Stimulated activated CD4-positive, alpha-beta T cell treated with anti-CD3 and anti-CD28 coated beads, Interleukin-2, amount 100 ng/mL, for 48 hours (primary cell): Measurements from ENCODE around the gene RMI2.

Experiments used
- DNase-seq, 2 donors: peaks; one replicate each; pipeline ENCODE4 v3.0.0-alpha.2; 2020

Gene RMI2

DNA sequence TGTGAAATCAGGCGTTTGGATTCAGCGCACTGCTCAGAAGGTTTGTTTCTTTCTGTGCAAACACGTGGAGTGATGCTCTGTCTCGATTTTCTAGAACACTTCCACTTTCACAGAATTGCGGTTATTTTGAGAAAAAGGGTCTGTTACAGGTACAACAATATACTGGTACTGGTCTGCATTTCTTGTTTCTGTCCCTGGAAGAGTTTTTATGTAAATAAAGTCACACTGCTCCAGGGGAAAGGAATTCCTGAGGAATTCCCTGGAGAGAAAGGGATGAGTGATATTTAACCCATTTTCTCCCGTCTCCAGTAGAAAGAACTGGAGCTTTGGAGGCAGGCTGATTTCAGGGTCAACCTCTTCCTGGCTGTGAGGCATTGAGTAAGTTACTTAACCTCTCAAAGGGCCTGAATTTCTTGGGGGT, 16.2 kb upstream of the RMI2 start:
- DNase-seq: no peak

DNA sequence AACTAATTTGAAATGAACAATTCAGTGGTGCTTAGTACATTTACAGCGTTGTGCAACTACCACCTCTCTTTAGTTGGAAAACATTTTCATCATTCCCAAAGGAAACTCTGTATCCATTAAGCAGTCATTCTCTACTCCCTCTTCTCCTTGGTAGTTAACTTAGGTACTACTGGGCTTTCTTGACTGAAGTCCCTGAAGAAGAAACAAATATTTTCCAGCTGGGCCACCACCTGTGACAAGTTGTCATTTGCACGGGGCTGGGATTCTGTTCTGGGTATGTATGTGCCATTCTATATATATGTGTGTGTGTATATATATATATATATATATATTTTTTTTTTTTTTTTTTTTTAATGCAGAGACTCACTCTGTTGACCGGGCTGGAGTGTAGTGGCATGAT, 15.4 kb upstream of the RMI2 start:
- no peak for DNase-seq

- no peak for DNase-seq
Measured at GRCh38 chr16:11330526-11331237, 14.6 kb upstream of the RMI2 start.

DNA sequence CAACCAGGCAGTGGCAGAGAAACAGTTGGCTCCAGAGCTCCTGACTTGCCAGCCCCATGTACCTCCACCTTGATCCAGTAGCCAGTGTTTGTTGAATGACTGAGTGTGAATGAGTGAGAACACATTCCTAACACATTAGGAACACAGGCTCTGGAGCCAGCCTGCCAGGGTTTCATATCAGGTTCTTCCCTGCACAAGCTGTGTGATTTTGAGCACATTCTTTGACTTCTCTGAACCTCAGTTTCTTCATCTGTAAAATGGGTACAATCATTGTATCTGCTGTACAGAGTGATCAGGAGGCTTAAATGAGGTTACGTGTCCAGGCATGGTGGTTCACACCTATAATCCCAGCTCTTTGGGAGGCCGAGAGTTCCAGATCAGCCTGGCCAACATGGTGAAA, 13.3 kb upstream of the RMI2 start:
- no peak for DNase-seq

- no peak for DNase-seq
Measured at GRCh38 chr16:11333010-11333409, 12.2 kb upstream of the RMI2 start.

DNA sequence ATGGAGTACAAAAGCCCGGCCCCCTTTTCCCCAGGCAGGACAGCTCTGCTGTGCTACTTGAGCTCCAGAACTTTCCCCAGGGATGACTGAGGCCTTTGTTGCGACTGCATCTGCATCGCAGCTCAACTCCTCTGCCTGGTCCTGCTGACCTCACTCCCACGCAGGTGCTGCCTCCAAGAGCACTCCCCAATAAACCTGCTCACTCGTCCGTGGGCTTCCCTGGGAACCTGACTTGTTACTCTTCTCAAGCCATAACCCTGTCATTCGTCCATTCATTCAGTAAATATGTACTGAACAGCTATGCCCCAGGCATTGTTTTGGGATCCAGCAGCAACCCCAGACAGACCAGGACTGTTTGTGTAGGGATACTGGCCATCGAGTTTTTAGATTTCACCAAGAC, 11.6 kb upstream of the RMI2 start:
- DNase-seq: no peak

DNA sequence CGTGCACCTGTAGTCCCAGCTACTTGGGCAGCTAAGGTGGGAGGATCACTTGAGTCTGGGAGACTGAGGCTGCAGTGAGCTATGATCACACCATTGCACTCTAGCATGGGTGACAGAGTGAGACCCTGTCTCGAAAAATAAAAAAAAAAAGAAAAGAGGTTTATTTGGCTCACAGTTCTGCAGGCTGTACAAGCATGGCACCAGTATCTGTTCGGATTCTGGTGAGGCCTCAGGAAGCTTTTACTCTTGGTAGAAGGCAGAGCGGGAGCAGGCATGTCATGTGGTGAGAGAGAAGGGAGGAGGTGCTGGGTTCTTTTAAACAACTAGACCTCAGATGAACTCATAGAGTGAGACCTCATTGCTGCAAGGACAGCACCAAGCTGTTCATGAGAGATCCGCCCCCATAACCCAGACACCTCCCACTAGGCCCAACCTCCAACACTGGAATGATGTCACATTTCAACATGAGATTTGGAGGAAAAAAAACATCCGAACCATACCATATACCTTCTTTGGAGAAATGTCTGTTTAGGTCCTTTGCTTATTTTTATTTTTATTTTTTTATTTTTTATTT, 10.3 kb upstream of the RMI2 start:
- no peak for DNase-seq

DNA sequence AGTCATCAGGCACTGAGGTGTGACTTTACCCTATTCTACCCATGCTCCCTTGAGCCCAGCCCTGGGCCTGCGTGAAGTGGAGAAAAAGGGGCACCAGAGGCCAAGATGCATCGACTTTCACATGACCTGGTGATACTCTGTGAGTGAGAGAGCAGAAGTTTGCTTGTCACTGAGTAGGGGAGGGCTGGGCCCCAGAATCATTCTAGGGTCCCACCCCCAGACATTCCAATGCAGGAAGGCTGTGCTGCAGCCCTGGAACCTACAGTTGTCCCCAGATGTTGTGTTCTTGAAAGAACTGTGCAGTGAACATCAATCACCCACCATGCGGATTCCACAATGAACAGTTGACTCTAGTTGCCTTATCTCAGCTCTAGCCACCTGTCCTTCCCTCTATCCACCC, 6.2 kb upstream of the RMI2 start:
- no peak for DNase-seq

- DNase-seq: no peak
Measured at GRCh38 chr16:11340710-11341109, 4.5 kb upstream of the RMI2 start.

- DNase-seq: no peak
Measured at GRCh38 chr16:11341371-11341770, 3.9 kb upstream of the RMI2 start.

DNA sequence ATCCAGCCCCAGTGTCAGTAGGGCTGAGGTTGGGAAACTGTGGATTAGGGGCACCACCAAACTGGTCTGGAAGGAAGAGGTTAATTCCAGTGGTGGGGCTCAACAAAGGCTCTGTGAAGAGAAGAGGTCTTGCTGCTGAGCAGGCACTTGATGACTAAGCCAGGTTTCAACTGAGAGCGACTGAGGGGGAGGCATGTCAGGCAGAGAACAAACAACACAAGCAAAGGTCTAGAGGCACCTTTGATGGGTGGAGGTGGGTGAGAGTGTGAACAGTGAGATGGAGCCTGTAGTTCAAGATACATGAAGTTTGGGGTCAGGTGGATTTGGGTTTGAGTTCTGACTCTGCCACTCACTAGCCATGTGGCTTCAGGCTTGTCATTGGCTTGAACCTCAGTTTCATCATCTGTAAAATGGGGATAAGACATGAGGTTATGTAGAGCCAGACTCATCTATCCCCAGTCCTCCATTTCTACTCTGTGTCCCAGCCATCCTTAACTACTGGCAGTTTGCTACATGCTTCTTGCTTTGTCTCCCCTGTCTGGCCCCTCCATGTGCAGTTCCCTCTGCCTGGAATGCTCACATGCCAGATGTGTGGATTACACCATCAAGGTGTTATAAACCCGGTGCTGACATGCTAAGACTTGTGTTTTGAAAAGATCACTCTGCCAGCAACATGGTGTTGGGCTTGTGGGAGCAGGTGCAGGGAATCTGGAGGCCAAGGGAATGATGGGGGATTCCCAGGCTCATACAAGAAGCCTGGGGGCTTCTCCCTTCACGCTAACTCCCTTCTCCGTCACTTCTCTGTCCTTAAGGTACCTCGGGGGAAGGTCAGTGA, 3.0 kb upstream of the RMI2 start:
- no peak for DNase-seq

DNA sequence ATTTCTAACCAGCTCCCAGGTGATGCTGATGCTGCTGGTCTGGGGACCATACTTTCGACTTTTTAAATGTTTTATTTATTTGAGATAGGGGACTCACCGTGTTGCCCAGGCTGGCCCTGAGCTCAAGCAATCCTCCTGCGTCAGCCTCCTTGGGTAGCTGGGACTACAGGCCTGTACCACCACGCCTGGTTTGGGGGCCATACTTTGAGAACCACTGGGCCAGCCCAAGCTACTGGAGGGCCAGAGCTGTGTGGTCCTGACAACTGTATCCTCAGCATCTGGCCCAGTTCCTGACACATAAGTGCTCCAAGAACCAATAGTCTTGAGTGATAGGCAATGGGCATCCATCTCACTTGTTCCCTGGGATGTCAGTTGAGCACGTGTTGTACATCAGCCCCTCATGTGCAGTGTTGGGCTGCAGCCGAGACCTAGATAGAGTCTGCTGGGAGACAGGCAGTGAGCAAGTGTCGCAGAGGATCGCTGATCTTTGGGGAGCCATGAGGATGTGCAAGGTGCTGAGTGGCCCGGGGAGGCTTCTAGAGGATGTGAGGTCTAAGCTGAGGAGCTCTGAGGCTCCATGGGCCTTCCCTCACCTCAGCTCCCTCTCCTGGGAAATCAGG, 1.6 kb downstream of the RMI2 start:
- DNase-seq: no peak

DNA sequence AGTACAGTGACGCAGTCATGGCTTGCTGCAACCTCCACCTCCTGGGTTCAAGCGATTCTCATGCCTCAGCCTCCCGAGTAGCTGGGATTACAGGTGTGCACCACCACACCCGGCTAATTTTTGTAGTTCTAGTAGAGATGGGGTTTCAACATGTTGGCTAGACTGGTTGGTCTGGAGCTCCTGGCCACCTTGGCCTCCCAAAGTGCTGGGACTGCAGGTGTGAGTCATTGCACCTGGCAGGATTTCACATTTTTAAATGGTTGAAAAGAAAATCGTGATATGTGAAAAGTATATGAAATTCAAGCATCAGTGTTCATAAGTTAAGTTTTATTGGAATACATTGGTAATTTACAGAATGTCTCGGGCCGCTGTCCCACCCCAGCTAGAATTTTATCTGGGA, 2.6 kb downstream of the RMI2 start:
- DNase-seq: no peak

- DNase-seq: no peak
Measured at GRCh38 chr16:11348737-11349598, 3.7 kb downstream of the RMI2 start.

- DNase-seq: no peak
Measured at GRCh38 chr16:11349599-11350276, 4.5 kb downstream of the RMI2 start.

DNA sequence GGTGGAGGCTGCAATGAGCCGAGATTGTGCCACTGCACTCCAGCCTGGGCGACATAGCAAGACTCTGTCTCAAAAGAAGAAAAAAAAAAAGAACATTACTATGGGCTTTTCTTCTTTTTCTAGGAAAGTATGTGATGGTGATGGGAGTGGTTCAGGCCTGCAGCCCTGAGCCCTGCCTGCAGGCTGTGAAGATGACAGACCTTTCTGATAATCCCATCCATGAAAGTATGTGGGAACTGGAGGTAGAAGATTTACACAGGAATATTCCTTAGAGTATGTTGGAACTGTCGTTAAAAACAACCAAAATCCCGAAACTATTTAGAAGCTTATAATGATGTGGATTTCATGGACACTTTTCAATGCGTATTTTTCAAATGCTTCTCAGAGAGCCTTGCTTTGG, 5.3 kb downstream of the RMI2 start:
- DNase-seq: no peak

DNA sequence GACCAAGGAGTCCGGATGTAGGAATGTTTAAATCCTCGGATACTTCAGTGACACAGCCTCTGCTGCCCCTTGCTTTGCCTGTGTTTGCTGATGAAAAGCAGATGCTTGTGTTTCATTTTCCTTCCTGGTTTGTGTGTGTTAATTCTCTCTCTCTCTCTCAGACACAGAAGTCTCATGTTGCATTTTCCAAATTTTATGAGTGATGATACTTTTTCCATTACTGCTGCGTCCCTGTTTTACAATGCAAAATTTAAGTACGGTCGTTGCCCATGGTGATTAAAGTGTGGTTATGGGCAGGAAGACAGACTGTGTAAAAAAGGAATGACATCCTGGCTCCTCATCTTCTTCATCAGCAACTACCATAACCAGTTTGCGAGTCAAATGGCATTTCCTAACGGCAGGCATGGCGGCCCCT, 5.7 kb downstream of the RMI2 start:
- DNase-seq: no peak

DNA sequence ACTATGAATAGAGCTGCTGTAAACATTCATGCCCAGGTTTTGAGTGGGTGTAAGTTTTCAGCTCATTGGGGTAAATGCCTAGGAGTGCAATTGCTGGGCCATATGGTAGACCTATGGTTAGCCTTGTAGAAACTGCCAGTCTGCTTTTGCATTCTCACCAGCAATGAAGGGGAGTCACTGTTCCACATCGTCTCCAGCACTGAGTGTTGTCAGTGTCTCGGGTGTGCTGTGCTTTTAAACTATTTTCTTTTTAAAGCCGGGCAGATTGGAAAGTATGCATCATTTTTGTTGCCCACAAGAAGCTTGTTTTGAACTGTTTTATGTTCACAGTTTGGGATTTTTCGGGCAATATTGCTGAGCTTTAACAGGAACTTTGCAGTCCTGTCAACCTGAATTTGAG, 7.9 kb downstream of the RMI2 start:
- no peak for DNase-seq

DNA sequence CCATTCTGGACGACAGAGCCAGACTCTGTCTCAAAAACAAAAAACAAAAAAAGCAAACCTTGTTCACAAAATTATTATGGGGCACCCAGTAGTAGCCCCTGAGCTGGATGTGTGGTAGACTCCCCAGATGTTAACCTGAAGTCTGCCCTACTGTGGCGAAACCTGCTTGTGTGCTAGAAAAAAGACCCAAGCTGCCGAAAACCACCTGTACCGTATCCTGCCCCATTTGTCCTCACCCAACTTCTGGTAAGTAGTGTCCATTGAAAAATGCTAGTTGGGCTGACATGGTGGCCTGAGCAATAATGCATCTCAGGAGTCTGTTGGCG, 9.1 kb downstream of the RMI2 start:
- no peak for DNase-seq

DNA sequence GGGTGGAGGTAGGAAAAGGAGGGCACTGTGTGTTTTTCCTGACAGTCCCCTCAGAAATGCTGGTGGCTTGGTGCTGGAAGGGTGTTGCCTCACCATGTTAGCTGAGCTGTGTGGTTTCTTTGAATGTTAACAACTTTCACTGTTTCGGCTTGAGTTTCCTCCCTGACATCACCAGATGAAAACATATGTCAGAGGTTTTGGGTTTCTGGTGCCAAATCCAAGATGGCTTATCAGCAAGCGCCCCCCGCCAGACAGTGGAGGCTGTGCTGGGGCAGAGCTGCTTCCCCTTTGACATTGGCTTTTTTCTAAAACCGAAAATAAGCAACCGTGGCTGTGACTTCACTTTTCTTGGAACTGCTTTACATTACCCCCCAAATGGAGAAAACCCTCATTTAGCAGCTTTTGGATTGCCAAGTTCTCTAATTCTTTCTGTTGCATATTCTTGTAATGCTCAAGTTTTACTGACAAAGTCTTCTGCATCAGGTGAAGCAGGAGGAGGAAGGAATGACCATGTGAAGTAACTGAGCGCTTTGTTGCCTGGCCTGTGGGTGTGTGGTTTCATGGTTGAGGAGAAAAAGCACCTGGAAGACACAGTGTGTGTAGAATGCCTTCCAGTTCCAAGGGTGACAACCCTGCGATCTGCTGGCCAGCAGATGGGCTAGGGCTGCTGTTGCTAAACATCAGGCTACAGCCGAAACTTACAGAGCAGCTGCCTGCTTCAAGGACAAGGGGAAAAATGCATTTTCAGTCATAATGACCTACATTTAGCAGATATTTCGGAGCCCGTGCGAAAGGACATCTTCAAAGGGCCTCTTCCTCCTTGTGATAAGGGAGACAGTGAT, 9.7 kb downstream of the RMI2 start:
- DNase-seq: peak; percentile 61

- DNase-seq: no peak
Measured at GRCh38 chr16:11355862-11356261, 10.6 kb downstream of the RMI2 start.
